ENCODE measurements around the gene TXNRD2. TPM values are rescaled to one million over a fixed set of nuclear protein-coding genes. Genes with fewer than 3 reads are reported as not detected.

Gene TXNRD2
- total RNA-seq, 1 donor from 2014 or later, result 63.5 TPM

DNA sequence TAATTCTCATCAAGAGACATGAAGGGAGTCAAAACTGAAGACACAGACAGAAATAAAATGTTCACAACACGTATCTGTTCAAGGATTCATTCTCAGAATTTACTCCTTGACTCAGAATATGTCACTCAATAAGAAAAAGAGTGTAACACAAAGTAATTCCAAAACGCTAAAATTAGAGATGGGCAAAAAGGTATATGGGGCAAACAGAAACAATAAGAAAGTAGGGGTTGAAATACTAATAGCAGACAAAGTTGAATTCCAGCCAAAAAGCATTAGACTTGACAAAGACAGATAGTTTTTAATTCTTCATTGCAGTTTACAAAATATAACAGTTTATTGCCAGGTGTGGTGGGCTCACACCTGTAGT, 113.6 kb downstream of the TXNRD2 start:
- no peak for DNase-seq (ENCODE audit: low read depth in 2 of 2)

DNA sequence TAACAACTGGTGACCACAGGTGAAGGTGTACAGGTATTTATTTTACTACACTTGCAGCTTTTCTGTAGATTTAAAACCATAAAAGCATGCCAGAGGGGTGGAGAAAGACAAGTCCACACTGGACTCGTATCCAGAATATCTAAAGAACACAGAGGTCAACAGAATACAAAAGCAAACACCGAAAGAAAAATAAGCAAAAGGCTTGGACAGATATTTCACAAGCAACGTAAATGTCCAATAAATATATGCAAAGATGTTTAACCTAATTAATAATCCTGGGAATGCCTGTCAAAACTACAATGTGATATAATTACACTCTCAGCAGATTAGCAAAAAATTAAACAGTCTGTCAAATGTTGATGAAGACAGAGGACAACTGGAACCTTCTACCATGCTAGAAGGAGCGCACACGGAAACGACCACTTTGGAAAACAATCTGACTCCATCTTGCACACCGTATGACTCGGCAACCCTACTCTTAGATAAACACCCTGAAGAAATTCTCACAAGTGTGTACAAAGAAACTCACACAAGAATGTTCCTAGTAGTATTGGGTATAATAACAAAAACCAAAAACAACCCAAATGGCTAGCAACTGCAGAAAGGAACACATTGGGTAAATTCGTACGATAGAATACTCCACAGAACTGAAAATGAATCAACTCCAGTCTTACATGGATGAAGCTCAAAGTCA, 114.1 kb downstream of the TXNRD2 start:
- no peak for DNase-seq (ENCODE audit: low read depth in 2 of 2)

DNA sequence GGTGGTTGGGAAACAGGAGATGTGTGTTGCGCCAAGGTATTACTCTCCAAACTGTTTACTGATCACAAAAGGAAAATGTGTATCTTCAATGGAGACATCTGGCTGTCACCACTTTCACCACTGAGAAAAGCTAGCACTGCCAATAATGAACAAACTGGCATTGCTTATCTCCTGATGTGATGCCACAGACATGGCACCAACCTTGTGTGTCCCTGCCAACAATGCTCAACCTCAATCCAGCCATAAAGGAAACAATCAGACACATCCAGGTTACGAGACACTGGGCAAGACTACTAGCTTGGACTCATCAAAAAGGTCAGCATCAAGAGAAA, 115.0 kb downstream of the TXNRD2 start:
- no peak for DNase-seq (ENCODE audit: low read depth in 2 of 2)

DNA sequence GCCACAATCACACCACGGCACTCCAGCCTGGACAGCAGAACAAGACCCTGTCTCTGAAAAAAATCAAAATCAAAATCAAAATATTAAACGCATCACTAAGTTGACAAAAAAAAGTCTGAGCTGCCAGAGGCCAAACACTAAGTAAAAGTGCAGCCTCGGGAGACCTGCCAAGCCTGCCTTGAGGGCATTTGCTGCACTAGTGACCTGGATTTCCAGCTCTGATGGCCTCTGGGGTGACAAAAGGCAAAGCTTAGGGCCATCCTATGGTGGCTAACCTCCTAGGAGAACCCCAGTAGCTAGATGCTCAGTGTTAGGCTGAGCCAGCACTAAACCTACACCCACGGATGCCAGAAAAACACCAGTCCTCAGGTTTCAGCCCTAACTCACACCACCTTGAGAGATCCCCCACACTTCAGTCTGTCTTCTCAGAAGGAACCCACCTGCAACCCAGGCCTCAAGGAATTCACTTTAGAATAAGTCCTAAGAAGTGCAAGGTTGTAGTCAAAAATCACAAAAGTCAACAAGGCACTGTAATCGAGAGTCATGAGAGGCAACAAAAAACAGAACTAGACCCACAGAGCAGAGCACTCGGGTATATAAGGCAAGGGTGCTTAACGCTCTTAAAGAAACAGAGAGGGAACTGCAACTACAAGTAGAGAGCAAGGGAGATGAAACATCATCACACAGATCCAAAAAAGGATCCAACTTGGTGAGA, 115.6 kb downstream of the TXNRD2 start:
- no peak for DNase-seq (ENCODE audit: low read depth in 2 of 2)

Other genes starting within 250 kb of the TXNRD2 start
- gene SEPTIN5, start 227.3 kb downstream of the TXNRD2 start, total RNA-seq, result 14.8 and 19.8 TPM in 2 replicates
- 2.6 and 3.0 TPM in 2 replicates for gene GP1BB, start 218.3 kb downstream of the TXNRD2 start, total RNA-seq
- gene TBX1, start 181.0 kb downstream of the TXNRD2 start, total RNA-seq, result 29.0 and 74.2 TPM in 2 replicates
- gene GNB1L, start 86.9 kb downstream of the TXNRD2 start, total RNA-seq, result 3.5 and 4.4 TPM in 2 replicates
- 17.7 and 25.8 TPM in 2 replicates for gene RTL10, start 86.9 kb downstream of the TXNRD2 start, total RNA-seq
- gene COMT, start within 50 bp of the TXNRD2 start, total RNA-seq, result 222 and 628 TPM in 2 replicates
- 46.0 and 72.0 TPM in 2 replicates for gene ARVCF, start 75.0 kb upstream of the TXNRD2 start, total RNA-seq
- gene TANGO2, start 79.3 kb upstream of the TXNRD2 start, total RNA-seq, result 42.3 and 46.8 TPM in 2 replicates
- 17.4 and 23.2 TPM in 2 replicates for gene DGCR8, start 138.4 kb upstream of the TXNRD2 start, total RNA-seq
- 99.2 and 108 TPM in 2 replicates for gene RANBP1, start 174.3 kb upstream of the TXNRD2 start, total RNA-seq
- 24.0 and 31.0 TPM in 2 replicates for gene TRMT2A, start 175.4 kb upstream of the TXNRD2 start, total RNA-seq
- 2.8 and 4.2 TPM in 2 replicates for gene ZDHHC8, start 190.0 kb upstream of the TXNRD2 start, total RNA-seq
- gene CCDC188, start 209.2 kb upstream of the TXNRD2 start, total RNA-seq, result 3.5 and 3.6 TPM in 2 replicates

Data from lung microvascular endothelial cell (primary cell).